Measurements from ENCODE around the gene WWOX. TPM values are rescaled to one million over a fixed set of nuclear protein-coding genes. Genes with fewer than 3 reads are reported as not detected.

WWOX gene
- total RNA-seq, 3 donors from 2014 or later (not counting 1 experiment from before 2014, with no cell fraction given): 21.0 to 29.8 (median 27.0) TPM

- H3K9me3 ChIP-seq (ENCODE audit: control insufficient read depth, insufficient read depth, low read length): no peaks in the 10 kb centered on the region
- Mint-ChIP-seq H3K9me3 (no peaks in the 10 kb centered on the region), H3K4me3 (peak overlapping the region; percentile 88), H3K27me3 (ENCODE audit: low read depth in 2 of 2) (no peaks in the 10 kb centered on the region), H3K27ac (peak overlapping the region; percentile 81 to 87), H3K36me3 (no peaks in the 10 kb centered on the region), H3K4me1 (peaks cover 79 to 88% of the 10 kb centered on the region in 2 donors)
- ATAC-seq (peak in 1 of 3 donors; percentile 14), DNase-seq (no peak)
- intact Hi-C loops (cut with micrococcal nuclease): loop anchor here (1.0 to 5.0 kb wide), 2 partner anchors 86 to 509 kb away; partner anchors contain the start of gene MAF
- TF ChIP-seq, protein P1, sequence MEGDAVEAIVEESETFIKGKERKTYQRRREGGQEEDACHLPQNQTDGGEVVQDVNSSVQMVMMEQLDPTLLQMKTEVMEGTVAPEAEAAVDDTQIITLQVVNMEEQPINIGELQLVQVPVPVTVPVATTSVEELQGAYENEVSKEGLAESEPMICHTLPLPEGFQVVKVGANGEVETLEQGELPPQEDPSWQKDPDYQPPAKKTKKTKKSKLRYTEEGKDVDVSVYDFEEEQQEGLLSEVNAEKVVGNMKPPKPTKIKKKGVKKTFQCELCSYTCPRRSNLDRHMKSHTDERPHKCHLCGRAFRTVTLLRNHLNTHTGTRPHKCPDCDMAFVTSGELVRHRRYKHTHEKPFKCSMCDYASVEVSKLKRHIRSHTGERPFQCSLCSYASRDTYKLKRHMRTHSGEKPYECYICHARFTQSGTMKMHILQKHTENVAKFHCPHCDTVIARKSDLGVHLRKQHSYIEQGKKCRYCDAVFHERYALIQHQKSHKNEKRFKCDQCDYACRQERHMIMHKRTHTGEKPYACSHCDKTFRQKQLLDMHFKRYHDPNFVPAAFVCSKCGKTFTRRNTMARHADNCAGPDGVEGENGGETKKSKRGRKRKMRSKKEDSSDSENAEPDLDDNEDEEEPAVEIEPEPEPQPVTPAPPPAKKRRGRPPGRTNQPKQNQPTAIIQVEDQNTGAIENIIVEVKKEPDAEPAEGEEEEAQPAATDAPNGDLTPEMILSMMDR (IDR thresholded peaks at IDR 0.05): no peak
- no peaks in the 10 kb centered on the region for H3K36me3 ChIP-seq (ENCODE audit: control insufficient read depth, insufficient read depth, low read length)
- 13% methylated on average over 4 of the region's 4 CpGs for WGBS (ENCODE audit: insufficient coverage)
- H3K27ac ChIP-seq (ENCODE audit: low read length): no peak overlapping the region
- H3K4me3 ChIP-seq (ENCODE audit: low read length): no peak overlapping the region
- H3K4me1 ChIP-seq (ENCODE audit: control insufficient read depth, insufficient read depth, low read length): peaks cover 59% of the 10 kb centered on the region
- H3K27me3 ChIP-seq (ENCODE audit: control insufficient read depth, insufficient read depth, low read length): no peaks in the 10 kb centered on the region
Measured at GRCh38 chr16:79090966-79091365, 991.5 kb downstream of the WWOX start.

DNA sequence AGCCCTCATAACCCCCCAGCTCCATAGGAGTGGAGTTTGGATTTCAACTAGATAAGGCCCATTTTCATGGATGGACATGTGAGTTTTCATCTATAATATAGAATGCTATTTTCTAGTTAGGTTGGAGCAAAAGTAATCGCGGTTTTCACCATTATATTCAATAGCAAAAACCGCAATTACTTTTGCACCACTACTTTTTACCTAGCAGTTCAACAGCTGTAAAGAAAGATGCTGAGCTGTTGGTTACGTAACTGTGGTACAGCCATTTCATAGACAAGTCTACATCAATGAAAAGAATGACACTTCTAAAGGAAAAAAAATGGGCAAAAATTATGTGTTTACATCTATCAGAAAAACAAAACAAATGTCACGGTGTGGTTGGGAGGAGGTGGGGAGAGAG is 993.4 kb downstream of the WWOX start:
- H3K36me3 ChIP-seq (ENCODE audit: control insufficient read depth, insufficient read depth, low read length): no peaks in the 10 kb centered on the region
- peaks cover 59% of the 10 kb centered on the region for H3K4me1 ChIP-seq (ENCODE audit: control insufficient read depth, insufficient read depth, low read length)
- 100% methylated on average over 2 of the region's 5 CpGs for WGBS (ENCODE audit: insufficient coverage)
- H3K27me3 Mint-ChIP-seq (ENCODE audit: low read depth in 2 of 2): no peaks in the 10 kb centered on the region
- peak overlapping the region; percentile 32 for H3K27ac ChIP-seq (ENCODE audit: low read length)
- ATAC-seq (no peak), DNase-seq (peak in 1 of 2 donors; percentile 15)
- H3K9me3 Mint-ChIP-seq: no peaks in the 10 kb centered on the region
- H3K9me3 ChIP-seq (ENCODE audit: control insufficient read depth, insufficient read depth, low read length): no peaks in the 10 kb centered on the region
- H3K36me3 Mint-ChIP-seq: no peaks in the 10 kb centered on the region
- peak overlapping the region; percentile 79 to 81 for H3K27ac Mint-ChIP-seq
- intact Hi-C loops (cut with micrococcal nuclease): loop anchor here (5.0 kb wide), 1 partner anchor 84 kb away; no protein-coding TSS in a partner anchor
- TF ChIP-seq, protein P1 (IDR thresholded peaks at IDR 0.05): no peak
- H3K4me3 Mint-ChIP-seq: peak overlapping the region; percentile 70
- H3K4me1 Mint-ChIP-seq: peaks cover 75 to 92% of the 10 kb centered on the region in 2 donors
- H3K4me3 ChIP-seq (ENCODE audit: low read length): no peak overlapping the region
- no peaks in the 10 kb centered on the region for H3K27me3 ChIP-seq (ENCODE audit: control insufficient read depth, insufficient read depth, low read length)

GRCh38 chr16:79093554-79093967 is 994.1 kb downstream of the WWOX start:
- intact Hi-C loops (cut with micrococcal nuclease): loop anchor here (5.0 kb wide), 1 partner anchor 84 kb away; no protein-coding TSS in a partner anchor
- DNase-seq: peak; percentile 46 to 47
- Histone ChIP-seq H3K4me3 (ENCODE audit: low read length) (no peak overlapping the region), H3K4me1 (ENCODE audit: control insufficient read depth, insufficient read depth, low read length) (peaks cover 56% of the 10 kb centered on the region), H3K36me3 (ENCODE audit: control insufficient read depth, insufficient read depth, low read length) (no peaks in the 10 kb centered on the region), H3K27ac (ENCODE audit: low read length) (peak overlapping the region; percentile 52), H3K9me3 (ENCODE audit: control insufficient read depth, insufficient read depth, low read length) (no peaks in the 10 kb centered on the region), H3K27me3 (ENCODE audit: control insufficient read depth, insufficient read depth, low read length) (no peaks in the 10 kb centered on the region)
- H3K27ac Mint-ChIP-seq: peak overlapping the region; percentile 79 to 81
- WGBS (ENCODE audit: insufficient coverage): 3% methylated on average over 5 of the region's 10 CpGs
- H3K27me3 Mint-ChIP-seq (ENCODE audit: low read depth in 2 of 2): no peaks in the 10 kb centered on the region
- peaks cover 72 to 84% of the 10 kb centered on the region in 2 donors for H3K4me1 Mint-ChIP-seq
- peak overlapping the region; percentile 70 for H3K4me3 Mint-ChIP-seq
- H3K9me3 Mint-ChIP-seq: no peaks in the 10 kb centered on the region
- H3K36me3 Mint-ChIP-seq: no peaks in the 10 kb centered on the region
- TF ChIP-seq, protein P1 (IDR thresholded peaks at IDR 0.05): no peak
- ATAC-seq: peak; percentile 65 to 72 (median 72)

DNA sequence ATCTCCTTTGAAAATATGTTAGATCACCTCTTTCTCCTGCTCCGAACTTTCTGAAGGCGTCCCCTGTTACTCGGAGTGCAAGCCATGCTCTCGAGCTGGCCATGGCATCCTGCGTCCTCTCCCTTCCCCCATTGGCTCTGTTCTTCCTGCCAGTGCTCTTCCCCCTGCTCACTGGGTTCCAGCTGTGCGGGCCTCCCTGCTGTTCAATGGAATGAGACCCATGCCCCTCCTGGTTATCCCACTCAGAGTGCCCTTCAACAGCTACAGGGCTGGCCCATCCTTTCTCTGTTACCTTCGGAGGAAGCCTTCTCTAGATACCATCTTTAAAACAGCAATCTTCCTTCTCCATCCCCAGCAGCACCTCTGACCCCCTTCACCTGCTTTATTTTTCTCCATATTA is 996.8 kb downstream of the WWOX start:
- 93% methylated on average over 7 of the region's 7 CpGs for WGBS (ENCODE audit: insufficient coverage)
- Mint-ChIP-seq H3K27ac (peak overlapping the region in 1 of 2 donors; percentile 7), H3K9me3 (no peaks in the 10 kb centered on the region), H3K4me1 (peaks cover 47 to 58% of the 10 kb centered on the region in 2 donors), H3K36me3 (no peaks in the 10 kb centered on the region), H3K4me3 (no peak overlapping the region), H3K27me3 (ENCODE audit: low read depth in 2 of 2) (no peaks in the 10 kb centered on the region)
- no peak for DNase-seq
- Histone ChIP-seq H3K27ac (ENCODE audit: low read length) (no peak overlapping the region), H3K9me3 (ENCODE audit: control insufficient read depth, insufficient read depth, low read length) (no peaks in the 10 kb centered on the region), H3K27me3 (ENCODE audit: control insufficient read depth, insufficient read depth, low read length) (no peaks in the 10 kb centered on the region), H3K36me3 (ENCODE audit: control insufficient read depth, insufficient read depth, low read length) (no peaks in the 10 kb centered on the region), H3K4me3 (ENCODE audit: low read length) (no peak overlapping the region), H3K4me1 (ENCODE audit: control insufficient read depth, insufficient read depth, low read length) (peaks cover 32% of the 10 kb centered on the region)
- TF ChIP-seq, protein P1 (IDR thresholded peaks at IDR 0.05): no peak
- no peak for ATAC-seq
- intact Hi-C loops (cut with micrococcal nuclease): no loop called here

All from natural killer cell (primary cell).